ENCODE data around the gene RASGEF1B. TPM values are rescaled to one million over a fixed set of nuclear protein-coding genes. Genes with fewer than 3 reads are reported as not detected.

The RASGEF1B gene
- total and polyA plus RNA-seq, 7 donors: 1.9 to 4.2 (median 2.5) TPM

DNA sequence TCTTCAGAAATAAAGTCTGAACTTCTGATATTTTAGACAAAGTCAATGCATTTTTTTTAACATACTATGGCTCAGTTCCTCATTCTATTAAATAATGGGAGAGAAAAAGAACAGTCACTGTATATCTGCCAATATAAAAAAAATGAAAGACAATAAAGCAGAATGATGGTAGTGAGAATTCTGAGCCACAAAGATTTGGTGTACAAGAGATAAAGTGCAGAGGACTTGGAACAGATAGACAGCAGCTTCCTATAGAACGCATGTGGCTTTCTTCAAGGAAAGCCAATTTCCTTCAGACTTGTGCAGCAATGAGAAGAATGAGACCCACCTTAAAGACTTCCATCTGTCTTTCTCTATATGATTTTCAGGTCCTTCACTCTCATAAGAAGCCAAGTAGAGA, 39.7 kb downstream of the RASGEF1B start:
- WGBS, 3 donors: 82 to 88% (median 83%) methylated on average over 1 of the region's 1 CpG
- intact Hi-C loops (cut with DNase I): no loop called here
- Histone ChIP-seq H3K4me3 (no peak overlapping the region), H3K27ac (no peak overlapping the region), H3K36me3 (ENCODE audit: insufficient read depth in 1 of 2, low read depth in 1 of 2) (peaks cover 4 to 80% of the 10 kb centered on the region in 2 donors), H3K27me3 (ENCODE audit: insufficient read depth in 3 of 3, low read length in 2 of 3) (no peaks in the 10 kb centered on the region), H3K9me3 (no peaks in the 10 kb centered on the region), H3K4me1 (no peaks in the 10 kb centered on the region)
- DNase-seq (no peak), ATAC-seq (no peak)
- TF ChIP-seq, protein P1, sequence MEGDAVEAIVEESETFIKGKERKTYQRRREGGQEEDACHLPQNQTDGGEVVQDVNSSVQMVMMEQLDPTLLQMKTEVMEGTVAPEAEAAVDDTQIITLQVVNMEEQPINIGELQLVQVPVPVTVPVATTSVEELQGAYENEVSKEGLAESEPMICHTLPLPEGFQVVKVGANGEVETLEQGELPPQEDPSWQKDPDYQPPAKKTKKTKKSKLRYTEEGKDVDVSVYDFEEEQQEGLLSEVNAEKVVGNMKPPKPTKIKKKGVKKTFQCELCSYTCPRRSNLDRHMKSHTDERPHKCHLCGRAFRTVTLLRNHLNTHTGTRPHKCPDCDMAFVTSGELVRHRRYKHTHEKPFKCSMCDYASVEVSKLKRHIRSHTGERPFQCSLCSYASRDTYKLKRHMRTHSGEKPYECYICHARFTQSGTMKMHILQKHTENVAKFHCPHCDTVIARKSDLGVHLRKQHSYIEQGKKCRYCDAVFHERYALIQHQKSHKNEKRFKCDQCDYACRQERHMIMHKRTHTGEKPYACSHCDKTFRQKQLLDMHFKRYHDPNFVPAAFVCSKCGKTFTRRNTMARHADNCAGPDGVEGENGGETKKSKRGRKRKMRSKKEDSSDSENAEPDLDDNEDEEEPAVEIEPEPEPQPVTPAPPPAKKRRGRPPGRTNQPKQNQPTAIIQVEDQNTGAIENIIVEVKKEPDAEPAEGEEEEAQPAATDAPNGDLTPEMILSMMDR (IDR thresholded peaks at IDR 0.05): no peak

DNA sequence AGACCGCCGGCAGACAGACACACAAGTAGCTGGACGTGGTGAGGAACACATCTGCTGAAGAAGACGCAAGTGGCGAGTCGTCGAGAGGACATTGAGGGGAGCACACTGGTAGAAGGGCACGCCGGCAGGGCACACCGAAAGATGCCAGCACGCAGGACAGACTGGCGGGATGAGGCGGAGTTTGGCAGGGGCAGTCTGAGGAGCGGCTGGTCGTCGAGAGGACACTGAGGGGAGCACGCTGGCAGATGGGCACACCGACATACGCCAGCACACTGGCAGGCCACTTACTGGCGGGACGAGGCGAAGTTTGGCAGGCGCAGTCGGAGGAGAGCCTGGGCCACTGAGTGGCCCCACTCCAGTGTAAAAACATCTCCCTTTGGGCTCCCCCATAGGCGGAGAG, 42.1 kb downstream of the RASGEF1B start:
- Histone ChIP-seq H3K4me3 (no peak overlapping the region), H3K4me1 (no peaks in the 10 kb centered on the region), H3K36me3 (ENCODE audit: insufficient read depth in 1 of 2, low read depth in 1 of 2) (peaks cover 4 to 82% of the 10 kb centered on the region in 2 donors), H3K9me3 (no peaks in the 10 kb centered on the region), H3K27ac (no peak overlapping the region), H3K27me3 (ENCODE audit: insufficient read depth in 3 of 3, low read length in 2 of 3) (no peaks in the 10 kb centered on the region)
- 98% methylated on average over 24 to 25 of the region's 25 CpGs for WGBS, 3 donors
- TF ChIP-seq, protein P1 (IDR thresholded peaks at IDR 0.05): no peak
- intact Hi-C loops (cut with DNase I): no loop called here
- ATAC-seq (no peak), DNase-seq (no peak)

DNA sequence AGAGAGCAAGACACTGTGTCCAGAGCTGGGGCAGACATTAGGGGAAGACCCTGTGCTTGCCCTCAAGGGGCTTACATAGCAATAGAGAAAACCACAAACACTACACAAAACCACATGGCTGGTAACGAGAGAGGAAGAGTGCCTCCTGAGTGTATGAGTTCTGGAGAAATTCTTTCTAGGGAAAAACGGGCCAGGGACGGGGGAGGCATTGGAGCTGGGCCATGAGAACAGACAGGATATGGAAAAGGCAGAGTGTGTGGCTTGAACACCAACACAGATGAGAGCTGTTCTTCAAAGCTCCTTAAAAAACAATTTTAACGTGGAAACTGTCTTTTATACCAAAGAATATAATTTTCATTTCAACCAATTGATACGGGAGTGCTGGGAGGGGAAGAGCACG, 42.7 kb downstream of the RASGEF1B start:
- H3K27ac ChIP-seq: no peak overlapping the region
- 79 to 81% (median 80%) methylated on average over 6 of the region's 6 CpGs for WGBS, 3 donors
- intact Hi-C loops (cut with DNase I): no loop called here
- H3K9me3 ChIP-seq: no peaks in the 10 kb centered on the region
- H3K27me3 ChIP-seq (ENCODE audit: insufficient read depth in 3 of 3, low read length in 2 of 3): no peaks in the 10 kb centered on the region
- peaks cover 4 to 76% of the 10 kb centered on the region in 2 donors for H3K36me3 ChIP-seq (ENCODE audit: insufficient read depth in 1 of 2, low read depth in 1 of 2)
- TF ChIP-seq, protein P1 (IDR thresholded peaks at IDR 0.05): no peak
- no peak for ATAC-seq
- H3K4me1 ChIP-seq: no peaks in the 10 kb centered on the region
- no peak overlapping the region for H3K4me3 ChIP-seq
- no peak for DNase-seq

DNA sequence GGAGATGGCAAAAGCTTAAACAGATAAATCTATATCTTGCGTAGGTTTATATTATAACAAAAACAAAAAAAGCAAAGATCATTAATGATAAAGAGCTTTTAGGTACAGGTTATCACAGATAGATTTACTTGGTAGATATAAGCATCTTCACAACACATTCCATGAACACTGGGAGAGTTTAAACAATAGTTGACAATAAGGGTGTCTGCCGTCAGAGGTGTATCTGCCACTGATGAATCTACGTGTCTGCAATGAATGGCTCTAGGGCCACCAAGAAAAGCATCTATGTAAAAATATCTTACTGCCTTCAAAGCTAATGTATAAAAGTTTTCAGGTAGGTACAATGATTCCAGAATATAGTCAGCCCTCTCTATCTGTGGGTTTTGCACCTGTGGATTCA, 43.7 kb downstream of the RASGEF1B start:
- Histone ChIP-seq H3K27ac (no peak overlapping the region), H3K36me3 (ENCODE audit: insufficient read depth in 1 of 2, low read depth in 1 of 2) (peaks cover 4 to 66% of the 10 kb centered on the region in 2 donors), H3K4me1 (no peaks in the 10 kb centered on the region), H3K27me3 (ENCODE audit: insufficient read depth in 3 of 3, low read length in 2 of 3) (no peaks in the 10 kb centered on the region), H3K9me3 (no peaks in the 10 kb centered on the region), H3K4me3 (no peak overlapping the region)
- no peak for ATAC-seq
- 76 to 82% (median 77%) methylated on average over 3 of the region's 3 CpGs for WGBS, 3 donors
- TF ChIP-seq, protein P1 (IDR thresholded peaks at IDR 0.05): no peak
- intact Hi-C loops (cut with DNase I): no loop called here
- no peak for DNase-seq

GRCh38 chr4:81427344-81427821, 44.3 kb downstream of the RASGEF1B start:
- 32 to 41% (median 40%) methylated on average over 6 of the region's 6 CpGs for WGBS, 3 donors
- no peak for DNase-seq
- no peak overlapping the region for H3K4me3 ChIP-seq
- intact Hi-C loops (cut with DNase I): no loop called here
- no peaks in the 10 kb centered on the region for H3K4me1 ChIP-seq
- no peaks in the 10 kb centered on the region for H3K9me3 ChIP-seq
- TF ChIP-seq, protein P1 (IDR thresholded peaks at IDR 0.05): no peak
- H3K27ac ChIP-seq: no peak overlapping the region
- ATAC-seq: no peak
- peaks cover 4 to 59% of the 10 kb centered on the region in 2 donors for H3K36me3 ChIP-seq (ENCODE audit: insufficient read depth in 1 of 2, low read depth in 1 of 2)
- no peaks in the 10 kb centered on the region for H3K27me3 ChIP-seq (ENCODE audit: insufficient read depth in 3 of 3, low read length in 2 of 3)

Measured in psoas muscle (tissue), 8 donors.